HEK293 (cell line): ENCODE results near the gene PIM3.

ENCODE experiments used
- CTCF ChIP-seq: fragments of 450-650 bp; formaldehyde crosslinking; IDR thresholded peaks from 2 replicates; pipeline ENCODE4 v1.5.1; 2016; ENCODE audit warnings: missing biosample characterization, missing genetic modification characterization
- KLF8 ChIP-seq: fragments of 450-650 bp; formaldehyde crosslinking; IDR thresholded peaks from 2 replicates; pipeline ENCODE4 v1.5.1; 2016; ENCODE audit warnings: missing biosample characterization, missing genetic modification characterization
- REST ChIP-seq: fragments of 450-650 bp; formaldehyde crosslinking; IDR thresholded peaks from 2 replicates; pipeline ENCODE4 v1.5.1; 2016; ENCODE audit warnings: missing biosample characterization, missing genetic modification characterization
- YY1 ChIP-seq: fragments of 450-650 bp; formaldehyde crosslinking; IDR thresholded peaks from 2 replicates; pipeline ENCODE4 v1.5.1; 2018; ENCODE audit warnings: missing biosample characterization, missing genetic modification characterization
- ZNF112 ChIP-seq: fragments of 450-650 bp; formaldehyde crosslinking; IDR thresholded peaks from 2 replicates; pipeline ENCODE4 v1.5.0; 2017; ENCODE audit warnings: missing biosample characterization, missing genetic modification characterization
- ZNF596 ChIP-seq: fragments of 450-650 bp; IDR thresholded peaks from 2 replicates; pipeline ENCODE4 v1.5.0; 2018; ENCODE audit warnings: missing biosample characterization, mild to moderate bottlenecking, missing genetic modification characterization, moderate library complexity
- ZNF658 ChIP-seq: fragments of 450-650 bp; formaldehyde crosslinking; IDR thresholded peaks from 2 replicates; pipeline ENCODE4; 2016; ENCODE audit warnings: missing biosample characterization, missing genetic modification characterization
- ZSCAN30 ChIP-seq: fragments of 450-650 bp; IDR thresholded peaks from 2 replicates; pipeline ENCODE4 v1.5.1; 2018; ENCODE audit warnings: missing biosample characterization, mild to moderate bottlenecking, missing genetic modification characterization, moderate library complexity
- TF ChIP-seq, protein P1 (sequence below): fragments of 450-650 bp; formaldehyde crosslinking; IDR thresholded peaks from 2 replicates; pipeline ENCODE4 v1.5.1; 2016; ENCODE audit warnings: missing biosample characterization, missing genetic modification characterization

DNA sequence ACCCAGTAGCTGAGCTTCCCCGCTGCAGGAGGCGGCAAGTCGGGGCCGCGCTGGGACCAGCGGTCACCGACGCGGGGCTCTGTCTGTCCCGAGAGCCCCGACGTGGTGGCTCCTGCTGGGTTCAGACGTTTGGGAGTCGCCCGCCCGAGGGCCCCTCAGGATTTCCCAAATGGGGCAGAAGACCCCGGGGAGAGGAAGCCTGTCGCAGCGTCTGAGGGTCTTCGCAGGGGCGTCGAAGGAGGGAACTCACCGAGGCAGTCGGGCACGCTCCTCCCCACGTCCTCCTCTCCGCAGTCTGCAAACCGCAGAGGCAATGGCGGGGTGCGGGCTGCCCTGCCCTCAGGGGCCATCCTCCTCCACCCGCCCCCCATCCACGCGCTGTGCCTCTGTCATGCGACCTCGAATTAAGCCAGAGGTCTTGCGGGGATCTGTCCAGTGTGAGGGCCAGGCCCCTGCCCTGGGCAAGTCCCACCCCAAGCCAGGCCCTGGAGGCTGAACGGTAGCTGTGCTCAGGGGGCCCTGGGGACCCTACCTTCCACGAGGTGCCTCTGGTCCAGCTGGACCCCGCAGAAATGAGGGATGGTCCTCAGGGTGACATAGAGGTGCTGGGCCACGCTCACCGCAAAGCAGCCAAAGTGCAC lies 39.5 kb downstream of the PIM3 start:
- TF ChIP-seq REST (tag by site-specific recombination) (no peak), ZNF112 (tag by site-specific recombination) (no peak), CTCF (tag by site-specific recombination) (no peak), YY1 (no peak), KLF8 (tag by site-specific recombination) (no peak), ZNF658 (no peak), ZNF596 (tag by site-specific recombination) (no peak), ZSCAN30 (tag by site-specific recombination) (no peak)
- TF ChIP-seq, protein P1, sequence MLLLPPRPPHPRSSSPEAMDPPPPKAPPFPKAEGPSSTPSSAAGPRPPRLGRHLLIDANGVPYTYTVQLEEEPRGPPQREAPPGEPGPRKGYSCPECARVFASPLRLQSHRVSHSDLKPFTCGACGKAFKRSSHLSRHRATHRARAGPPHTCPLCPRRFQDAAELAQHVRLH, result no peak
